A549 (cell line): ENCODE data around the gene PITPNM3.

ENCODE experiments used
- BCL3 ChIP-seq: fragments of >200 bp; sonication (Bioruptor Twin); formaldehyde crosslinking; IDR thresholded peaks from 3 replicates; pipeline ENCODE4 v1.6.1; 2016
- CBX2 ChIP-seq: fragments of 200-600 bp; sonication (generic); IDR thresholded peaks from 2 replicates; pipeline ENCODE4 v1.6.1; 2016; ENCODE audit warnings: low read depth, mild to moderate bottlenecking, borderline replicate concordance
- CEBPB ChIP-seq, 2 experiments: fragments of >200 bp in 1 of 2; sonication (Bioruptor Twin) in 1 of 2; formaldehyde crosslinking in 1 of 2; IDR thresholded peaks; 2 replicates each; pipeline ENCODE4 v1.6.1; 2012 to 2016
- EHMT2 ChIP-seq: fragments of 200-600 bp; sonication (generic); IDR thresholded peaks from 2 replicates; pipeline ENCODE4 v1.6.1; 2016; ENCODE audit warnings: antibody characterized with exemption, low read depth, mild to moderate bottlenecking, moderate library complexity
- EP300 ChIP-seq, 2 experiments: fragments of >200 bp; sonication (Bioruptor Twin); formaldehyde crosslinking; IDR thresholded peaks; 2 replicates in 1 of 2; 3 replicates in 1 of 2; pipeline ENCODE4 v1.6.1; 2016 to 2017
- GATA3 ChIP-seq: IDR thresholded peaks from 2 replicates; pipeline ENCODE4 v1.6.1; 2012; ENCODE audit warnings: borderline replicate concordance
- HMGXB4 ChIP-seq: fragments of 250-450 bp; sonication (Bioruptor Pico); IDR thresholded peaks from 2 replicates; pipeline ENCODE4 v1.5.0; 2021; ENCODE audit warnings: mild to moderate bottlenecking, moderate library complexity, borderline replicate concordance
- MAFK ChIP-seq: fragments of 450-650 bp; IDR thresholded peaks from 2 replicates; pipeline ENCODE4 v1.6.1; 2014; ENCODE audit not compliant: partially characterized antibody
- PHF8 ChIP-seq: fragments of 200-600 bp; sonication (generic); IDR thresholded peaks from 2 replicates; pipeline ENCODE4 v1.6.1; 2016; ENCODE audit warnings: low read depth, mild to moderate bottlenecking, antibody characterized with exemption, moderate library complexity, borderline replicate concordance
- POLR2A ChIP-seq: IDR thresholded peaks from 2 replicates; pipeline ENCODE4 v1.6.1; 2012; ENCODE audit warnings: mild to moderate bottlenecking, low read length
- SMC3 ChIP-seq: fragments of >200 bp; sonication (Bioruptor Twin); formaldehyde crosslinking; IDR thresholded peaks from 3 replicates; pipeline ENCODE4 v1.6.1; 2018; ENCODE audit warnings: inconsistent platforms
- TF ChIP-seq, protein P1 (sequence below): fragments of >200 bp; sonication (Bioruptor Twin); formaldehyde crosslinking; IDR thresholded peaks from 3 replicates; pipeline ENCODE4 v1.5.1; 2016

- TF ChIP-seq HMGXB4, result no peak
- no peak for TF ChIP-seq BCL3
- no peak for TF ChIP-seq CBX2
- no peak for TF ChIP-seq CEBPB (IDR thresholded peaks at IDR 0.05)
- TF ChIP-seq, protein P1, sequence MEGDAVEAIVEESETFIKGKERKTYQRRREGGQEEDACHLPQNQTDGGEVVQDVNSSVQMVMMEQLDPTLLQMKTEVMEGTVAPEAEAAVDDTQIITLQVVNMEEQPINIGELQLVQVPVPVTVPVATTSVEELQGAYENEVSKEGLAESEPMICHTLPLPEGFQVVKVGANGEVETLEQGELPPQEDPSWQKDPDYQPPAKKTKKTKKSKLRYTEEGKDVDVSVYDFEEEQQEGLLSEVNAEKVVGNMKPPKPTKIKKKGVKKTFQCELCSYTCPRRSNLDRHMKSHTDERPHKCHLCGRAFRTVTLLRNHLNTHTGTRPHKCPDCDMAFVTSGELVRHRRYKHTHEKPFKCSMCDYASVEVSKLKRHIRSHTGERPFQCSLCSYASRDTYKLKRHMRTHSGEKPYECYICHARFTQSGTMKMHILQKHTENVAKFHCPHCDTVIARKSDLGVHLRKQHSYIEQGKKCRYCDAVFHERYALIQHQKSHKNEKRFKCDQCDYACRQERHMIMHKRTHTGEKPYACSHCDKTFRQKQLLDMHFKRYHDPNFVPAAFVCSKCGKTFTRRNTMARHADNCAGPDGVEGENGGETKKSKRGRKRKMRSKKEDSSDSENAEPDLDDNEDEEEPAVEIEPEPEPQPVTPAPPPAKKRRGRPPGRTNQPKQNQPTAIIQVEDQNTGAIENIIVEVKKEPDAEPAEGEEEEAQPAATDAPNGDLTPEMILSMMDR, result no peak
- no peak for TF ChIP-seq EHMT2
- TF ChIP-seq POLR2A, result no peak
- TF ChIP-seq GATA3, result no peak
- TF ChIP-seq EP300 (IDR thresholded peaks at IDR 0.05), result no peak
- no peak for TF ChIP-seq MAFK
- TF ChIP-seq PHF8, result no peak
- no peak for TF ChIP-seq SMC3
Measured at GRCh38 chr17:6482105-6482455, 74.3 kb downstream of the PITPNM3 start.
